Ovary (tissue), 9 donors: ENCODE results near the gene SMIM1. TPM values are rescaled to one million over a fixed set of nuclear protein-coding genes. Genes with fewer than 3 reads are reported as not detected.

Experiments
- DNase-seq, 5 donors: peaks; one replicate each; pipeline ENCODE4 v3.0.0-alpha.2; 2019 to 2020
- H3K27ac ChIP-seq, 2 donors: fragments of 200-600 bp; one replicate each; pipeline versions ENCODE4 v1.5.1 to v1.8.0; 2019 to 2022
- H3K27me3 ChIP-seq: fragments of 200-600 bp; one replicate; pipeline ENCODE4 v1.8.0; 2022
- H3K36me3 ChIP-seq: fragments of 200-600 bp; sonication (generic); one replicate; pipeline ENCODE4 v1.5.1; 2019
- H3K4me1 ChIP-seq: one replicate; pipeline ENCODE4 v1.8.1; 2013; ENCODE audit warnings: mild to moderate bottlenecking, moderate library complexity; ENCODE audit not compliant: insufficient read depth
- H3K4me3 ChIP-seq: fragments of 200-600 bp; sonication (generic); one replicate; pipeline ENCODE4 v1.5.1; 2017
- H3K9me3 ChIP-seq, 2 donors: fragments of 200-600 bp in 1 of 2; sonication (generic) in 1 of 2; one replicate each; pipeline versions ENCODE4 v1.5.1 to v1.8.1; 2013 to 2019; ENCODE audit warnings: mild to moderate bottlenecking in 1 of 2, moderate library complexity in 1 of 2
- EP300 ChIP-seq: sonication (generic); formaldehyde crosslinking; IDR thresholded peaks from one replicate; pipeline ENCODE4 v1.6.1; 2017; ENCODE audit warnings: antibody characterized with exemption
- POLR2A ChIP-seq: fragments of 450-650 bp; IDR thresholded peaks from one replicate; pipeline ENCODE4 v1.6.1; 2017; ENCODE audit warnings: antibody characterized with exemption, mild to moderate bottlenecking, moderate library complexity
- WGBS, 3 donors: extraction: QIAGEN DNeasy Blood & Tissue Kit in 1 of 3; methylation state at CpG; one replicate each; pipeline versions ENCODE4 v1.1.5 to v1.1.7; 2013 to 2017; 5-methylcytosine and 5-hydroxymethylcytosine counted together
- intact Hi-C, 4 donors: fragments of 100-400 bp; cut with DNase I; formaldehyde crosslinking; loops; one replicate each; pipeline versions ENCODE4 v1.11.0 to v1.15.1; 2022 to 2023
- polyA plus RNA-seq, 2 donors: library from polyadenylated mRNA; stranded (reverse); fragments of 200-250 nt in 1 of 2; fragments of 350-450 nt in 1 of 2; fragmentation: Illumina TruSeq in 1 of 2; extraction: RNeasy Lipid Tissue Mini Kit (QIAGEN cat#74804) in 1 of 2; gene quantifications; one replicate each; pipeline ENCODE4 v1.2.3, GENCODE V29; 2013 to 2014
- total RNA-seq, 7 donors: library from RNA; depleted of rRNA in 2 of 7; stranded (reverse); fragments of >200 nt in 2 of 7; fragmentation: NEBNext Ultra II Directional in 3 of 7; extraction: Animal tissue kit (Norgen Biotek cat#: 25700) in 3 of 7; gene quantifications; one replicate each; pipeline versions ENCODE4 v1.1.0 to v1.2.4, GENCODE V29; 2016 to 2023
- TF ChIP-seq, protein P1 (sequence below), 3 donors: fragments of 450-650 bp in 2 of 3; fragments of 200-600 bp in 1 of 3; IDR thresholded peaks; one replicate each; pipeline versions ENCODE4 v1.5.1 to v1.8.0; 2016 to 2022; ENCODE audit warnings: antibody characterized with exemption in 3 of 3, mild to moderate bottlenecking in 1 of 3
- donor health status: DM: no; HTN: no; CAD: no; lungs with moderate emphysema.
- donor health status: DM: no; HTN: no; CAD: no.
- donor health status: Bipolar disorder and iron deficiency.
- donor health status: DM: yes; HTN: yes; CAD: no.
- donor health status: DM: no; HTN: no; CAD: no.
- donor health status: DM: yes; HTN: yes; CAD: no.

The SMIM1 gene
- total and polyA plus RNA-seq, 9 donors = 7.1 to 22.1 (median 18.7) TPM; not detected in 1

DNA sequence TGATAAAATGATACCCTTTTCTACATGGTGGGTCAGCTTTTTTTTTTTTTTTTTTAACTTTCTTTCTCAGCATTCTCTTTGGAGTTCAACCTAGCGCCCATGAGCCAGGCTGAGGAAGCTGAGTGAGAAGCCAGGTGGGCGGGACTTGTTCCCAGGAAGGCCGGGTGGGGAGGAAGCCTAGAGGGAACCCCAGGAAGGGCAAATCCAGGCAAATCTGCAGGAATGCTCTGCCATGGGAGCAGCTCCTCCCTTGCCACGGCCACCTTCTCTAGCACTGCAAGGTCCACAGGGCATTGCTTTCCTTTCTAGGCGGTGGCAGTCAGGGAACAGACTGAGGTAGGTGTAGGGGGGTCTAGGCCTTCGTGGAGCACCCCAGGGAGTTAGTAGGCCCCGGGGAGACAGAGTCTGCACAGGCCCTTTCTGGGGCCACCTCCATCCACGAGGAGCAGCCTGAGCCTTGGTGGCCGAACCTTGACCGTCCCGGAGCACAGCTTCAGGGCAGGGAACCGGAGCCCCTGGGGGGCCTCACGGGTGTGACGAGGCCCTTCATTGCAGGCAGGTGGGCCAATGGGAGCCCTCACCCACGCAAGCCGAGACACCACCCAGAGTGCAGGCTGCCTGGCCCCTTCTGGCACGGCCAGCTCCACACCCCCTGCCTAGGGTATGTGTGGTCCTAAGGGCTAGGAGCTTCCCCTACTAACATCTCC lies 38.5 kb upstream of the SMIM1 start:
- Histone ChIP-seq H3K4me1 (peaks cover 2% of the 10 kb centered on the region), H3K36me3 (no peaks in the 10 kb centered on the region), H3K27me3 (no peaks in the 10 kb centered on the region), H3K9me3 (no peaks in the 10 kb centered on the region), H3K4me3 (no peak overlapping the region), H3K27ac (no peak overlapping the region)
- TF ChIP-seq, protein P1, sequence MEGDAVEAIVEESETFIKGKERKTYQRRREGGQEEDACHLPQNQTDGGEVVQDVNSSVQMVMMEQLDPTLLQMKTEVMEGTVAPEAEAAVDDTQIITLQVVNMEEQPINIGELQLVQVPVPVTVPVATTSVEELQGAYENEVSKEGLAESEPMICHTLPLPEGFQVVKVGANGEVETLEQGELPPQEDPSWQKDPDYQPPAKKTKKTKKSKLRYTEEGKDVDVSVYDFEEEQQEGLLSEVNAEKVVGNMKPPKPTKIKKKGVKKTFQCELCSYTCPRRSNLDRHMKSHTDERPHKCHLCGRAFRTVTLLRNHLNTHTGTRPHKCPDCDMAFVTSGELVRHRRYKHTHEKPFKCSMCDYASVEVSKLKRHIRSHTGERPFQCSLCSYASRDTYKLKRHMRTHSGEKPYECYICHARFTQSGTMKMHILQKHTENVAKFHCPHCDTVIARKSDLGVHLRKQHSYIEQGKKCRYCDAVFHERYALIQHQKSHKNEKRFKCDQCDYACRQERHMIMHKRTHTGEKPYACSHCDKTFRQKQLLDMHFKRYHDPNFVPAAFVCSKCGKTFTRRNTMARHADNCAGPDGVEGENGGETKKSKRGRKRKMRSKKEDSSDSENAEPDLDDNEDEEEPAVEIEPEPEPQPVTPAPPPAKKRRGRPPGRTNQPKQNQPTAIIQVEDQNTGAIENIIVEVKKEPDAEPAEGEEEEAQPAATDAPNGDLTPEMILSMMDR (IDR thresholded peaks at IDR 0.05) = no peak
- TF ChIP-seq POLR2A (no peak), EP300 (no peak)
- DNase-seq = no peak
- intact Hi-C loops = no loop called here
- 68 to 80% (median 76%) methylated on average over 17 of the region's 17 CpGs for WGBS, 3 donors

DNA sequence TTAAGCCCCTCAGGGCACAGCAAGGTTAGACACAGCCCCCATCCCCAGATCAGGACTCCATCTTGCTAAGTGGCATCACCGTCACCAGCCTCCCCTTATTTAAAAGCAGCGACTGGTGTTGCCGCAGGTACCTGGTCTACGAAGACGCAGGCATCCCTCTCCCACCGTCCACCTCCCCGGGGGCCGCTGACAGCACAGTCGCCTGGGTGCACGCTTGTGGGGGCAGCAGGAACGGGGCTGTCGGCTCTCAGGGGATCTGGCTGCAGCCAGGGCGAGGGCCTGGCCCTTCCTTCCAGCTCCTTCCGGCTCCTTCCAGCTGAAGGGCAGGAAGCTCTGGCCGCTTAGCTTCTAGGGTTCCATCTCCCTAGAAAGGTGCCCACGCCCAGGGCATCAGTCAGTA lies 37.9 kb upstream of the SMIM1 start:
- Histone ChIP-seq H3K27ac (no peak overlapping the region), H3K4me3 (no peak overlapping the region), H3K9me3 (no peaks in the 10 kb centered on the region), H3K4me1 (peaks cover 2% of the 10 kb centered on the region), H3K27me3 (no peaks in the 10 kb centered on the region), H3K36me3 (no peaks in the 10 kb centered on the region)
- DNase-seq = peak in 1 of 5 donors; percentile 30
- intact Hi-C loops = no loop called here
- TF ChIP-seq POLR2A = no peak
- TF ChIP-seq EP300 = no peak
- TF ChIP-seq, protein P1 (IDR thresholded peaks at IDR 0.05) = no peak
- 92 to 96% (median 92%) methylated on average over 16 of the region's 16 CpGs for WGBS, 3 donors

DNA sequence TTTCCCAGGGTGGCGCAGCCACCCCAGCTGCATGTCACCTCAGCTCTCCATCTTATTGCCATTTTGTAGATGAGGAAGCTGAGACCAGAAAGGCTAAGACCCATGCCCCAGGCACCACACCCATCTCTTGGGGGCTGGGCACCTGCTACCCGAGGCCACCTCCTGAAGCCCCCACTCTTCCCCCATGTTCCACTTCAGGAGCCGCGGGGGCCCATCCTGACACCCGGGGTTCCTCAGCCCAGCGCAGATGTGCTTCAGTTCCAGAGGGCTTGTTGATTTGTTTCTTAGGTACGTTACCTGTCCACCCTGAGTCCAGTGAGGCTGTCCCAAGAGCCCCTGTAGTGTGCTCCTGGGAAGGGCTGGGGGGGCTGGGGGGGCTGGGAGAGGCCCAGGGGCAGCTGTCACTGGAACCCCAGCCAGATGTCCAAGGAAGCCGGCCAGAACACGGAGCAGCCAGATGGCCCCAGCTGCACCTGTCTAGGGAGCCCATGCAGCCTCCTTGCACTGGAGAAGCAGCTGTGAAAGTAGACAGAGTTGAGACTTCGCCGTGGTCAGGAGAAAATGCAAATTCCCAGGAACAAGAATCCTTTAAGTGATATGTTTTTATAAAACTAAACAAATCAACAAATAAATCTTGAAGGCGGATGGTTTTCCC lies 37.4 kb upstream of the SMIM1 start:
- H3K36me3 ChIP-seq = no peaks in the 10 kb centered on the region
- H3K27ac ChIP-seq = no peak overlapping the region
- no peaks in the 10 kb centered on the region for H3K27me3 ChIP-seq
- no peak overlapping the region for H3K4me3 ChIP-seq
- H3K4me1 ChIP-seq = peaks cover 2% of the 10 kb centered on the region
- peak in 1 of 5 donors; percentile 24 for DNase-seq
- intact Hi-C loops = no loop called here
- no peaks in the 10 kb centered on the region for H3K9me3 ChIP-seq
- TF ChIP-seq, protein P1 (IDR thresholded peaks at IDR 0.05) = no peak
- TF ChIP-seq EP300 (no peak), POLR2A (no peak)
- WGBS, 3 donors = 59 to 72% (median 68%) methylated on average over 12 of the region's 12 CpGs

DNA sequence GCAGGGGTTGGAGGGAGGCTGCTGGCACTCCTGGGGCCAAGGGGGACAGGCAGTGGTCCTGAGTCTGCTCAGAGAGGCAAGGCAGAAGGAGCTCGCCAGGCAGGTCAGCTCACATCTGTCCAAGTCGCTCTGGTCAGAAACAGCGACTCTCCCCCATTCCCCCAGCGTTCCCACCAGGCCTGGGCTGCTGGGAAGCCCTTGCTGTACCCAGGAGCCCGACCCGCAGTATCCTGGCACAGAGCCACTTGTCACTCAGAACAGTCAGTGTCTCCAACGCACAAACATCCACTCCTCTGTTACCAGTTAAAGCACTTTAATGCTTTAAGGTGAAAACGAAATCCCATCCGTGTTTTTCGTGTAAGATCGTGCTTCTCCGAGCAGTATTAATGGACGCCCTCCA lies 36.9 kb upstream of the SMIM1 start:
- 42 to 61% (median 59%) methylated on average over 13 of the region's 13 CpGs for WGBS, 3 donors
- TF ChIP-seq, protein P1 (IDR thresholded peaks at IDR 0.05) = no peak
- TF ChIP-seq EP300 (no peak), POLR2A (no peak)
- H3K27me3 ChIP-seq = no peaks in the 10 kb centered on the region
- H3K4me3 ChIP-seq = no peak overlapping the region
- H3K36me3 ChIP-seq = no peaks in the 10 kb centered on the region
- peak in 1 of 5 donors; percentile 26 for DNase-seq
- intact Hi-C loops = no loop called here
- H3K27ac ChIP-seq = no peak overlapping the region
- H3K4me1 ChIP-seq = peaks cover 2% of the 10 kb centered on the region
- no peaks in the 10 kb centered on the region for H3K9me3 ChIP-seq
